Coronary artery (tissue), 2 donors: ENCODE measurements around the gene KCNK7.

Experiments
- DNase-seq: peaks from one replicate; pipeline ENCODE4 v3.0.0-alpha.2; 2017; ENCODE audit warnings: low spot score
- H3K27ac ChIP-seq, 2 donors: fragments of 200-600 bp; sonication (generic); one replicate each; pipeline ENCODE4 v1.5.1; 2016 to 2019
- H3K4me3 ChIP-seq: fragments of 200-600 bp; sonication (generic); 2 replicates; pipeline ENCODE4 v1.5.1; 2016; ENCODE audit warnings: mild to moderate bottlenecking, moderate library complexity
- TF ChIP-seq, protein P1 (sequence below): fragments of 200-600 bp; sonication (generic); IDR thresholded peaks from one replicate; pipeline ENCODE4 v1.5.1; 2019; ENCODE audit warnings: antibody characterized with exemption

KCNK7 gene

DNA sequence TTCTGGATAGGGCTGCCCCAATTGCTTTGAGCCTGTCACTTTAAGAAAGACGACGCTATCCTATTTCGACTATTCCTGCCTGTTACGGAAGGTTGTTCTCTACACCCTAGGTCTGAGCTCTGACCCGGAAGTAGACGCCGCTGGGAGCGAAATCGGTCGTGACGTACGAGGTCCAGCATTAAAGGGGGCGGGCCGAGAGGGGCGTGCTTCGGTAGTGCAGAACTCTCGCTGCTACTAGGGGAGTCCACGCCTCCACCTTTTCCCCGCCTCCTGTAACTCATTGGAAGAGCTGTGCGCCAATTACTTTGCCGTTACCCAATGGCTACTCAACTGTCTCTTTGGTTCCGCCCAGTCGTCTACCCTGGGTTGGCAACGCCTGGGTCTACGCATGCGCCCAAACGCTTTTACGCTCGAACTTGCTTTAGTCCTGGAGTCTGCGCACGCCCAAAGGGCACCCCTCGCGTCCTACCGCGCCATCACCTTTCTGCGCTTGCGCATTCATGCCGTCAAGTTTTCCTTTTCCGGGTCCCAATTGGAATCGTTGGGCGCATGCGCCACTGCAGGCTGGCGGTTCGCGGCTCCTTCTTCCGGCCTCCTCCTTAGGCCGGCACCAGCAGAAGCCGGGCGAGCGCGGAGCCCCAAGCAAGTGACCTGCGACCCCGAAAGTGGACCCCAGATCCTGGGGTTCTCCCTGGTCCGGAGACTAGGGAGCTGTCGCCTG lies 19.8 kb upstream of the KCNK7 start, which contains the start of gene PCNX3:
Gene PCNX3, plus strand, starts transcription at position 548 of the 721 bp plus-strand sequence. CDS start 536 bp downstream, outside the sequence.
- peak within 1 kb of the TSS; percentile 93 to 95 for H3K27ac ChIP-seq
- peak; percentile 100 for DNase-seq
- TF ChIP-seq, protein P1, sequence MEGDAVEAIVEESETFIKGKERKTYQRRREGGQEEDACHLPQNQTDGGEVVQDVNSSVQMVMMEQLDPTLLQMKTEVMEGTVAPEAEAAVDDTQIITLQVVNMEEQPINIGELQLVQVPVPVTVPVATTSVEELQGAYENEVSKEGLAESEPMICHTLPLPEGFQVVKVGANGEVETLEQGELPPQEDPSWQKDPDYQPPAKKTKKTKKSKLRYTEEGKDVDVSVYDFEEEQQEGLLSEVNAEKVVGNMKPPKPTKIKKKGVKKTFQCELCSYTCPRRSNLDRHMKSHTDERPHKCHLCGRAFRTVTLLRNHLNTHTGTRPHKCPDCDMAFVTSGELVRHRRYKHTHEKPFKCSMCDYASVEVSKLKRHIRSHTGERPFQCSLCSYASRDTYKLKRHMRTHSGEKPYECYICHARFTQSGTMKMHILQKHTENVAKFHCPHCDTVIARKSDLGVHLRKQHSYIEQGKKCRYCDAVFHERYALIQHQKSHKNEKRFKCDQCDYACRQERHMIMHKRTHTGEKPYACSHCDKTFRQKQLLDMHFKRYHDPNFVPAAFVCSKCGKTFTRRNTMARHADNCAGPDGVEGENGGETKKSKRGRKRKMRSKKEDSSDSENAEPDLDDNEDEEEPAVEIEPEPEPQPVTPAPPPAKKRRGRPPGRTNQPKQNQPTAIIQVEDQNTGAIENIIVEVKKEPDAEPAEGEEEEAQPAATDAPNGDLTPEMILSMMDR = no peak
- peak within 1 kb of the TSS; percentile 99 for H3K4me3 ChIP-seq

DNA sequence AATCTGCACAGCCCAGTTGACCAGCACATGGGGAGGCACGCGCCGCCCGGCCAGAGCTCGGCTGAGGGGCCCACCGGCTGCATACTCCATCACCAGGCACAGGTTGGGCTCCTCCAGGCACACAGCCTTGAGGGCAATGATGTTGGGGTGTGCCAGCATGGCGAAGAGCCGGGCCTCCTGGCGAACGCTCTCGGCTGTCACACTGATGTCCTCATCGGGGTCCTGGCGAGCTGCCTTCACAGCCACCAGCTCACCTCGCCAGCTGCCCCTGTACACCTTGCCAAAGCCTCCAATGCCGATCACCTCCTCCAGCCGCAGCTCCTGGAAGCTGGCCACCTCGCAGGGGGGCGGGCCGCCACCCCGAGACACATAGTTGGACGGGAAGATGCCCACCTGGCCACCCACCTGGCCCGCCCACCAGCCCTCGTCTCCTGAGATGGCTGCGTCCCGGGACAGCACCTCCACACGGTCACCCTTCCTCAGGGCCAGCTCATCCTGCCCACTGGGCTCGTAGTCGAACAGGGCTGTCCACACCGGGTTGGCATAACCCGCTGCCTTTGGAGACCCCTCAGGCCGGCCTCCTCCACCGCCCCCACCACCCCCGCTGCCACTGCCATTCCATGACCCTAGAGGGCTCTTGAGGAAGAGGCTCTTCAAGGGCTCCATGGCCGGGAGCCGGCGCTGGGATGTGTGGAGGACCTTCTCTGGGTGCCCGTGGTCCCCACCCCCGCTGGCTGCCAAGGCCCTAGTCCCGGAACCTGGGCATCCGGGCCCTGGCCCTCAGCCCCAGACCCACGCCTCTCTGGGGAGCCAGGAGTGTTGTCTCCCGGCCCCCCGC lies 17.7 kb upstream of the KCNK7 start:
- TF ChIP-seq, protein P1 = no peak
- no peak for DNase-seq

GRCh38 chr11:65612691-65613090 lies 17.1 kb upstream of the KCNK7 start:
- TF ChIP-seq, protein P1 = no peak
- Histone ChIP-seq H3K4me3 (peak overlapping the region; percentile 83), H3K27ac (peak overlapping the region in 1 of 2 donors; percentile 93)
- no peak for DNase-seq

More for the DNA sequence above, 17.7 kb upstream of the KCNK7 start:
- peak overlapping the region; percentile 83 for H3K4me3 ChIP-seq
- H3K27ac ChIP-seq = peak overlapping the region; percentile 93 to 95

- TF ChIP-seq, protein P1 = no peak
- no peak for DNase-seq
- Histone ChIP-seq H3K4me3 (peak overlapping the region; percentile 83), H3K27ac (peak overlapping the region; percentile 16 to 93)
These were observed 16.4 kb upstream of the KCNK7 start for GRCh38 chr11:65611758-65612603.

GRCh38 chr11:65611028-65611757 lies 15.6 kb upstream of the KCNK7 start:
- TF ChIP-seq, protein P1 = no peak
- H3K27ac ChIP-seq = peak overlapping the region; percentile 16 to 93
- no peak for DNase-seq
- peak overlapping the region; percentile 83 for H3K4me3 ChIP-seq

- TF ChIP-seq, protein P1 = no peak
- no peak for DNase-seq
- peak overlapping the region; percentile 16 to 93 for H3K27ac ChIP-seq
- peak overlapping the region; percentile 83 for H3K4me3 ChIP-seq
These were observed 14.8 kb upstream of the KCNK7 start for GRCh38 chr11:65610404-65610803.
